GM18867 (cell line): ENCODE measurements around the gene ACY1.

ENCODE experiments used
- ATAC-seq: cut with Tn5 transposase; IDR thresholded peaks from one replicate; pipeline ENCODE4 v1.9.1; 2021; ENCODE audit warnings: mild to moderate bottlenecking, moderate library complexity; ENCODE audit not compliant: unreplicated experiment

Gene ACY1

GRCh38 chr3:51945926-51946705 is 37.2 kb upstream of the ACY1 start:
- no peak for ATAC-seq

- no peak for ATAC-seq
Observed at GRCh38 chr3:51946796-51947195, 36.5 kb upstream of the ACY1 start.

GRCh38 chr3:51947215-51947900 is 36.0 kb upstream of the ACY1 start:
- ATAC-seq = no peak

GRCh38 chr3:51948016-51948580 is 35.2 kb upstream of the ACY1 start:
- ATAC-seq = no peak

- no peak for ATAC-seq
Observed at GRCh38 chr3:51949121-51949520, 34.2 kb upstream of the ACY1 start.

GRCh38 chr3:51950899-51951298 is 32.4 kb upstream of the ACY1 start:
- no peak for ATAC-seq

- ATAC-seq = no peak
Observed at GRCh38 chr3:51953445-51953844, 29.9 kb upstream of the ACY1 start.

- no peak for ATAC-seq
Observed at GRCh38 chr3:51954105-51954504, 29.2 kb upstream of the ACY1 start.

- ATAC-seq = no peak
Observed at GRCh38 chr3:51954713-51955112, 28.6 kb upstream of the ACY1 start.

- ATAC-seq = no peak
Observed at GRCh38 chr3:51955175-51955892, 28.0 kb upstream of the ACY1 start, which contains the start of gene GPR62. Gene GPR62 (plus strand): TSS chr3:51955381. CDS start chr3:51955653, 272 bp downstream.

GRCh38 chr3:51955893-51956770 is 27.2 kb upstream of the ACY1 start:
- no peak for ATAC-seq

GRCh38 chr3:51957520-51958205 is 25.7 kb upstream of the ACY1 start:
- no peak for ATAC-seq

GRCh38 chr3:51958603-51959521 is 24.5 kb upstream of the ACY1 start:
- no peak for ATAC-seq

GRCh38 chr3:51959651-51960050 is 23.7 kb upstream of the ACY1 start:
- no peak for ATAC-seq

GRCh38 chr3:51960386-51960785 is 22.9 kb upstream of the ACY1 start:
- no peak for ATAC-seq

- no peak for ATAC-seq
Observed at GRCh38 chr3:51961011-51961410, 22.3 kb upstream of the ACY1 start.

- no peak for ATAC-seq
Observed at GRCh38 chr3:51961602-51962569, 21.4 kb upstream of the ACY1 start.
